GM19193 (cell line): ENCODE data around the gene CRYBG1.

Source experiments
- POLR2A ChIP-seq: IDR thresholded peaks from 4 replicates; pipeline ENCODE4 v1.6.1; 2011; ENCODE audit not compliant: insufficient read depth, insufficient read length; ENCODE audit errors: extremely low read depth

The CRYBG1 gene

GRCh38 chr6:106460481-106460880 lies 100.0 kb downstream of the CRYBG1 start:
- no peak for TF ChIP-seq POLR2A

GRCh38 chr6:106461084-106461483 lies 100.6 kb downstream of the CRYBG1 start:
- no peak for TF ChIP-seq POLR2A

GRCh38 chr6:106462923-106463557 lies 102.5 kb downstream of the CRYBG1 start:
- no peak for TF ChIP-seq POLR2A

GRCh38 chr6:106466211-106466610 lies 105.7 kb downstream of the CRYBG1 start:
- no peak for TF ChIP-seq POLR2A

GRCh38 chr6:106468935-106469334 lies 108.4 kb downstream of the CRYBG1 start:
- no peak for TF ChIP-seq POLR2A

- TF ChIP-seq POLR2A: no peak
Observed at GRCh38 chr6:106469882-106470281, 109.4 kb downstream of the CRYBG1 start.

- no peak for TF ChIP-seq POLR2A
Observed at GRCh38 chr6:106470316-106470715, 109.8 kb downstream of the CRYBG1 start.

GRCh38 chr6:106470811-106471210 lies 110.3 kb downstream of the CRYBG1 start:
- no peak for TF ChIP-seq POLR2A

GRCh38 chr6:106473812-106474211 lies 113.3 kb downstream of the CRYBG1 start:
- no peak for TF ChIP-seq POLR2A

GRCh38 chr6:106474466-106474865 lies 113.9 kb downstream of the CRYBG1 start:
- TF ChIP-seq POLR2A: no peak

- TF ChIP-seq POLR2A: no peak
Observed at GRCh38 chr6:106475284-106475683, 114.8 kb downstream of the CRYBG1 start.

GRCh38 chr6:106476331-106477105 lies 116.0 kb downstream of the CRYBG1 start:
- TF ChIP-seq POLR2A: no peak

- TF ChIP-seq POLR2A: no peak
Observed at GRCh38 chr6:106477146-106477545, 116.6 kb downstream of the CRYBG1 start.

GRCh38 chr6:106477790-106478189 lies 117.3 kb downstream of the CRYBG1 start:
- no peak for TF ChIP-seq POLR2A

GRCh38 chr6:106486236-106486635 lies 125.7 kb downstream of the CRYBG1 start:
- TF ChIP-seq POLR2A: no peak
